HEK293 (cell line): Measurements from ENCODE around the gene TRAF1.

ENCODE experiments used
- CTCF ChIA-PET: fragments of 350-600 bp; formaldehyde crosslinking; extraction: SDS; loops from one replicate; lab custom pipeline; 2021; ENCODE audit warnings: antibody characterized with exemption; lab: Yijun Ruan, JAX
- POLR2A ChIA-PET: fragments of 300-600 bp; formaldehyde crosslinking; extraction: SDS; loops from one replicate; lab custom pipeline; 2020; ENCODE audit warnings: antibody characterized with exemption, inconsistent platforms; lab: Yijun Ruan, JAX
- H3K27ac ChIP-seq: fragments of 200-500 bp; sonication (Bioruptor generic); 2 replicates; pipeline ENCODE4 v1.5.1; 2014; ENCODE audit warnings: low read depth, low read length, control low read depth, inconsistent platforms; ENCODE audit errors: extremely low read depth
- H3K36me3 ChIP-seq, 2 experiments: fragments of 200-500 bp in 1 of 2; sonication (Bioruptor generic) in 1 of 2; 1 replicate in 1 of 2; 2 replicates in 1 of 2; pipeline ENCODE4 v1.5.1; 2014 to 2017; ENCODE audit warnings: inconsistent platforms in 2 of 2, low read length in 2 of 2; ENCODE audit not compliant: control insufficient read depth in 2 of 2, insufficient read depth in 1 of 2
- H3K4me1 ChIP-seq: fragments of 200-500 bp; sonication (Bioruptor generic); 2 replicates; pipeline ENCODE4 v1.5.1; 2014; ENCODE audit warnings: mild to moderate bottlenecking, low read length, inconsistent platforms; ENCODE audit not compliant: control insufficient read depth, insufficient read depth
- H3K4me3 ChIP-seq: 2 replicates; pipeline ENCODE4 v1.5.1; 2011; ENCODE audit warnings: low read depth, mild to moderate bottlenecking, control low read depth, low read length, moderate library complexity
- H3K9me3 ChIP-seq: fragments of 200-500 bp; sonication (Bioruptor generic); 2 replicates; pipeline ENCODE4 v1.5.1; 2014; ENCODE audit warnings: low read depth, low read length, inconsistent platforms; ENCODE audit not compliant: control insufficient read depth, insufficient read depth
- REPIN1 ChIP-seq: fragments of 450-650 bp; formaldehyde crosslinking; IDR thresholded peaks from 2 replicates; pipeline ENCODE4 v1.5.1; 2017; ENCODE audit warnings: missing biosample characterization, missing genetic modification characterization, low read depth
- ZNF112 ChIP-seq: fragments of 450-650 bp; formaldehyde crosslinking; IDR thresholded peaks from 2 replicates; pipeline ENCODE4 v1.5.0; 2017; ENCODE audit warnings: missing biosample characterization, missing genetic modification characterization
- ZNF138 ChIP-seq: fragments of 450-650 bp; formaldehyde crosslinking; IDR thresholded peaks from 2 replicates; pipeline ENCODE4 v1.5.1; 2016; ENCODE audit warnings: missing biosample characterization, missing genetic modification characterization, borderline replicate concordance
- ZNF140 ChIP-seq: fragments of 450-650 bp; formaldehyde crosslinking; IDR thresholded peaks from 2 replicates; pipeline ENCODE4 v1.5.1; 2016; ENCODE audit warnings: missing biosample characterization, missing genetic modification characterization
- ZNF146 ChIP-seq: fragments of 450-650 bp; formaldehyde crosslinking; IDR thresholded peaks from 2 replicates; pipeline ENCODE4 v1.5.1; 2016; ENCODE audit warnings: missing biosample characterization, missing genetic modification characterization
- ZNF175 ChIP-seq: fragments of 450-650 bp; formaldehyde crosslinking; IDR thresholded peaks from 2 replicates; pipeline ENCODE4 v1.5.1; 2016; ENCODE audit warnings: missing biosample characterization, missing genetic modification characterization
- ZNF221 ChIP-seq: fragments of 450-650 bp; formaldehyde crosslinking; IDR thresholded peaks from 2 replicates; pipeline ENCODE4 v1.5.1; 2017; ENCODE audit warnings: missing biosample characterization, missing genetic modification characterization, borderline replicate concordance
- ZNF239 ChIP-seq: fragments of 450-650 bp; formaldehyde crosslinking; IDR thresholded peaks from 2 replicates; pipeline ENCODE4 v1.5.1; 2016; ENCODE audit warnings: missing biosample characterization, missing genetic modification characterization
- ZNF302 ChIP-seq: fragments of 450-650 bp; formaldehyde crosslinking; IDR thresholded peaks from 2 replicates; pipeline ENCODE4 v1.5.1; 2016; ENCODE audit warnings: missing biosample characterization, missing genetic modification characterization, low read depth
- ZNF341 ChIP-seq: fragments of 450-650 bp; formaldehyde crosslinking; IDR thresholded peaks from 2 replicates; pipeline ENCODE4; 2016; ENCODE audit warnings: low read depth, missing biosample characterization, missing genetic modification characterization
- ZNF548 ChIP-seq: fragments of 450-650 bp; formaldehyde crosslinking; IDR thresholded peaks from 2 replicates; pipeline ENCODE4 v1.5.1; 2016; ENCODE audit warnings: missing biosample characterization, missing genetic modification characterization
- ZNF549 ChIP-seq: fragments of 450-650 bp; IDR thresholded peaks from 2 replicates; pipeline ENCODE4 v1.5.1; 2018; ENCODE audit warnings: missing biosample characterization, missing genetic modification characterization, mild to moderate bottlenecking, inconsistent platforms, moderate library complexity
- ZNF596 ChIP-seq: fragments of 450-650 bp; IDR thresholded peaks from 2 replicates; pipeline ENCODE4 v1.5.0; 2018; ENCODE audit warnings: missing biosample characterization, mild to moderate bottlenecking, missing genetic modification characterization, moderate library complexity
- ZNF654 ChIP-seq: fragments of 450-650 bp; formaldehyde crosslinking; IDR thresholded peaks from 2 replicates; pipeline ENCODE4 v1.5.1; 2016; ENCODE audit warnings: low read depth, missing biosample characterization, missing genetic modification characterization
- TF ChIP-seq, protein P1 (sequence below): fragments of 450-650 bp; formaldehyde crosslinking; IDR thresholded peaks from 2 replicates; pipeline ENCODE4 v1.5.1; 2016; ENCODE audit warnings: missing biosample characterization, missing genetic modification characterization
- TF ChIP-seq, protein P2 (sequence below): fragments of 450-650 bp; formaldehyde crosslinking; IDR thresholded peaks from 2 replicates; pipeline ENCODE4 v1.5.1; 2016; ENCODE audit warnings: missing biosample characterization, missing genetic modification characterization
- TF ChIP-seq, protein P3 (sequence below): fragments of 450-650 bp; formaldehyde crosslinking; conservative IDR thresholded peaks from 2 replicates; pipeline ENCODE4 v1.5.1; 2016; ENCODE audit warnings: low read depth, missing biosample characterization, missing genetic modification characterization

Gene TRAF1

DNA sequence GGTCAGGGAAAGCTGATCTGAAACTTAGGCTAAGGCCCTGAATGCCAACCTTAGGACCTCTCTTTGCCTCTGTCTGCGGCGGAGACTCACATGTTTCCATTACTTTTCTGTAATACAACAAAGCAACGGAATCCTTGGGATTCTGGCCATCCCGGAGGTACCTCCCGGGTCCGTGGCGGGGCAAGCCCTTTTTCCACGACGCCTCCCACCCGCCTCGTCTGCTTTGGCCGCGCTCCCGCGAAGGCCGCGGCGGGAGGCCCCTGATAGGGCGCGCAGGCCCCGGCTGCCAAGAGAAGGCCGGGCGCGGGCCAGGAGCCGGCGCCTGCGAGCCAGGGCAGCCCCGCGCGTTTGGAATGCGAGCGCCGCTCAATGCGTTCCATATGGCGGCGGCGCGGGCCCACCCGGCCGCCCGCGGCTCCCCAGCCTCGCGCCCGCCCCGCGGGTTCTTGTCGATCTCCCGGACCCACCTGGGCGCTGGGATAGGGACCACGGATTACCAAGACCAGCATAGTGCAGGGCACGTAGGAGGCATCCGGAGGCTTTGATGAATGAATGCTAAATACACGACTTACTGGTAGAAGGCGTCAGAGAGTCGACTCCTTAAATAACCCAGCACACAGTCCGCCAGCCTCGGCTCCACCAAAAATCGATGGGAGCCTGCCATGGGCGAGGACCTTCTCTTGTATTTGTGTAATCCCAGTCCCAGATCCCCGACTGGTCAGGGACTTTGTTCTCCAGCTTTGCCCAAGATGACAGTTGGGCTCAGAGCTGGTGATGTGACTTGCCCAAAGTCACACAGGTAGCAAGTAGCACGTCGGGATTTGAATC, 32.1 kb downstream of the TRAF1 start:
- H3K27ac ChIP-seq: no peak overlapping the region
- no peaks in the 10 kb centered on the region for H3K36me3 ChIP-seq
- POLR2A ChIA-PET: no interaction called here
- TF ChIP-seq ZNF302 (tag by site-specific recombination): no peak
- TF ChIP-seq ZNF548 (tag by site-specific recombination): no peak
- no peak for TF ChIP-seq ZNF549 (tag by site-specific recombination)
- TF ChIP-seq ZNF138 (tag by site-specific recombination): no peak
- TF ChIP-seq, protein P1, sequence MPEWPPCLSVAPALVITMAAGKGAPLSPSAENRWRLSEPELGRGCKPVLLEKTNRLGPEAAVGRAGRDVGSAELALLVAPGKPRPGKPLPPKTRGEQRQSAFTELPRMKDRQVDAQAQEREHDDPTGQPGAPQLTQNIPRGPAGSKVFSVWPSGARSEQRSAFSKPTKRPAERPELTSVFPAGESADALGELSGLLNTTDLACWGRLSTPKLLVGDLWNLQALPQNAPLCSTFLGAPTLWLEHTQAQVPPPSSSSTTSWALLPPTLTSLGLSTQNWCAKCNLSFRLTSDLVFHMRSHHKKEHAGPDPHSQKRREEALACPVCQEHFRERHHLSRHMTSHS (tag by site-specific recombination): no peak
- no peak for TF ChIP-seq ZNF175 (tag by site-specific recombination)
- no peak for TF ChIP-seq ZNF341 (tag by site-specific recombination)
- no peak for TF ChIP-seq ZNF112 (tag by site-specific recombination)
- TF ChIP-seq ZNF239: no peak
- TF ChIP-seq ZNF596 (tag by site-specific recombination): no peak
- TF ChIP-seq ZNF221: no peak
- TF ChIP-seq, protein P2, sequence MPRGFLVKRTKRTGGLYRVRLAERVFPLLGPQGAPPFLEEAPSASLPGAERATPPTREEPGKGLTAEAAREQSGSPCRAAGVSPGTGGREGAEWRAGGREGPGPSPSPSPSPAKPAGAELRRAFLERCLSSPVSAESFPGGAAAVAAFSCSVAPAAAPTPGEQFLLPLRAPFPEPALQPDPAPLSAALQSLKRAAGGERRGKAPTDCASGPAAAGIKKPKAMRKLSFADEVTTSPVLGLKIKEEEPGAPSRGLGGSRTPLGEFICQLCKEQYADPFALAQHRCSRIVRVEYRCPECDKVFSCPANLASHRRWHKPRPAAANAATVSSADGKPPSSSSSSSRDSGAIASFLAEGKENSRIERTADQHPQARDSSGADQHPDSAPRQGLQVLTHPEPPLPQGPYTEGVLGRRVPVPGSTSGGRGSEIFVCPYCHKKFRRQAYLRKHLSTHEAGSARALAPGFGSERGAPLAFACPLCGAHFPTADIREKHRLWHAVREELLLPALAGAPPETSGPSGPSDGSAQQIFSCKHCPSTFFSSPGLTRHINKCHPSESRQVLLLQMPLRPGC (tag by site-specific recombination): no peak
- TF ChIP-seq ZNF140 (tag by site-specific recombination): no peak
- no peak for TF ChIP-seq REPIN1 (tag by site-specific recombination)
- TF ChIP-seq, protein P3, sequence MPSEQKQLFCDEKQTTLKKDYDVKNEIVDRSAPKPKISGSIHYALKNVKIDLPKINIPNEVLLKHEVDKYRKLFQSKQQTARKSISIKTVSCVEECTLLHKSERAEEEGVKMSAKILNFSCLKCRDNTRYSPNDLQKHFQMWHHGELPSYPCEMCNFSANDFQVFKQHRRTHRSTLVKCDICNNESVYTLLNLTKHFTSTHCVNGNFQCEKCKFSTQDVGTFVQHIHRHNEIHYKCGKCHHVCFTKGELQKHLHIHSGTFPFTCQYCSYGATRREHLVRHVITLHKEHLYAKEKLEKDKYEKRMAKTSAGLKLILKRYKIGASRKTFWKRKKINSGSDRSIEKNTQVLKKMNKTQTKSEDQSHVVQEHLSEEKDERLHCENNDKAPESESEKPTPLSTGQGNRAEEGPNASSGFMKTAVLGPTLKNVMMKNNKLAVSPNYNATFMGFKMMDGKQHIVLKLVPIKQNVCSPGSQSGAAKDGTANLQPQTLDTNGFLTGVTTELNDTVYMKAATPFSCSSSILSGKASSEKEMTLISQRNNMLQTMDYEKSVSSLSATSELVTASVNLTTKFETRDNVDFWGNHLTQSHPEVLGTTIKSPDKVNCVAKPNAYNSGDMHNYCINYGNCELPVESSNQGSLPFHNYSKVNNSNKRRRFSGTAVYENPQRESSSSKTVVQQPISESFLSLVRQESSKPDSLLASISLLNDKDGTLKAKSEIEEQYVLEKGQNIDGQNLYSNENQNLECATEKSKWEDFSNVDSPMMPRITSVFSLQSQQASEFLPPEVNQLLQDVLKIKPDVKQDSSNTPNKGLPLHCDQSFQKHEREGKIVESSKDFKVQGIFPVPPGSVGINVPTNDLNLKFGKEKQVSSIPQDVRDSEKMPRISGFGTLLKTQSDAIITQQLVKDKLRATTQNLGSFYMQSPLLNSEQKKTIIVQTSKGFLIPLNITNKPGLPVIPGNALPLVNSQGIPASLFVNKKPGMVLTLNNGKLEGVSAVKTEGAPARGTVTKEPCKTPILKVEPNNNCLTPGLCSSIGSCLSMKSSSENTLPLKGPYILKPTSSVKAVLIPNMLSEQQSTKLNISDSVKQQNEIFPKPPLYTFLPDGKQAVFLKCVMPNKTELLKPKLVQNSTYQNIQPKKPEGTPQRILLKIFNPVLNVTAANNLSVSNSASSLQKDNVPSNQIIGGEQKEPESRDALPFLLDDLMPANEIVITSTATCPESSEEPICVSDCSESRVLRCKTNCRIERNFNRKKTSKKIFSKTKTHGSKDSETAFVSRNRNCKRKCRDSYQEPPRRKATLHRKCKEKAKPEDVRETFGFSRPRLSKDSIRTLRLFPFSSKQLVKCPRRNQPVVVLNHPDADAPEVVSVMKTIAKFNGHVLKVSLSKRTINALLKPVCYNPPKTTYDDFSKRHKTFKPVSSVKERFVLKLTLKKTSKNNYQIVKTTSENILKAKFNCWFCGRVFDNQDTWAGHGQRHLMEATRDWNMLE (tag by site-specific recombination): no peak
- no peak for TF ChIP-seq ZNF146 (tag by site-specific recombination)
- no peak for TF ChIP-seq ZNF654
- TF ChIP-seq, all 188 proteins: peak for 0
- no peaks in the 10 kb centered on the region for H3K4me1 ChIP-seq
- CTCF ChIA-PET: interaction anchor here (1.4 kb wide), 1 partner anchor 138 kb away, joined by 6 read pairs; no protein-coding TSS in a partner anchor
- H3K9me3 ChIP-seq: no peaks in the 10 kb centered on the region
- H3K4me3 ChIP-seq: no peak overlapping the region
